ENCODE data around the gene C17orf75.

DNA sequence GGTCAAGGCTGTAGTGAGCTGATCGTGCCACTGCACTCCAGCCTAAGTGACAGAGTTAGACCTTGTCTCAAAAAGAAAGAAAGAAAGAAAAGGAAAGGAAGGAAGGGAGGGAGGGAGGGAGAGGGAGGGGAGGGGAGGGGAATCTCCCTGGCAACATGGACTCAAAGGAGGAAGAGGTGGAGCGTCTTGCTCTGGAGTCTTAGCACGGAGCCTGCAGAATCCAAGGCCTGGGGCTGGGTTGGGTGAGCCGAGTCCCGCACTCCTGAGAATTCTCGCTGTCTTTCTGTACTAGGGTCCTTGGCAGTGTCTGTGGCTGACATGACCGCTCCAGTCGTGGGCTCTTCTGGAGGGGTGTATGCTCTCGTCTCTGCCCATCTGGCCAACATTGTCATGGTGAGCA is 36.9 kb downstream of the C17orf75 start:
- TF ChIP-seq, protein P1, sequence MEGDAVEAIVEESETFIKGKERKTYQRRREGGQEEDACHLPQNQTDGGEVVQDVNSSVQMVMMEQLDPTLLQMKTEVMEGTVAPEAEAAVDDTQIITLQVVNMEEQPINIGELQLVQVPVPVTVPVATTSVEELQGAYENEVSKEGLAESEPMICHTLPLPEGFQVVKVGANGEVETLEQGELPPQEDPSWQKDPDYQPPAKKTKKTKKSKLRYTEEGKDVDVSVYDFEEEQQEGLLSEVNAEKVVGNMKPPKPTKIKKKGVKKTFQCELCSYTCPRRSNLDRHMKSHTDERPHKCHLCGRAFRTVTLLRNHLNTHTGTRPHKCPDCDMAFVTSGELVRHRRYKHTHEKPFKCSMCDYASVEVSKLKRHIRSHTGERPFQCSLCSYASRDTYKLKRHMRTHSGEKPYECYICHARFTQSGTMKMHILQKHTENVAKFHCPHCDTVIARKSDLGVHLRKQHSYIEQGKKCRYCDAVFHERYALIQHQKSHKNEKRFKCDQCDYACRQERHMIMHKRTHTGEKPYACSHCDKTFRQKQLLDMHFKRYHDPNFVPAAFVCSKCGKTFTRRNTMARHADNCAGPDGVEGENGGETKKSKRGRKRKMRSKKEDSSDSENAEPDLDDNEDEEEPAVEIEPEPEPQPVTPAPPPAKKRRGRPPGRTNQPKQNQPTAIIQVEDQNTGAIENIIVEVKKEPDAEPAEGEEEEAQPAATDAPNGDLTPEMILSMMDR (conservative IDR thresholded peaks at IDR 0.05 in 1 of 2, IDR thresholded peaks at IDR 0.05 in 1 of 2; ENCODE audit: low read depth in 1 of 2, low read length in 2 of 2), result no peak
- TF ChIP-seq EZH2 (IDR thresholded peaks at IDR 0.05; ENCODE audit: low read length, missing control alignments), result no peak

All from fibroblast of lung (primary cell).